Spleen (tissue), 11 donors: ENCODE data around the gene RYR3. TPM values are rescaled to one million over a fixed set of nuclear protein-coding genes. Genes with fewer than 3 reads are reported as not detected.

Experiments used
- DNase-seq: peaks from one replicate; pipeline ENCODE4 v3.0.0-alpha.2; 2020
- H3K27ac ChIP-seq, 8 donors: fragments of 200-600 bp; sonication (generic) in 7 of 8; 1 replicate in 4 of 8; 2 replicates in 4 of 8; pipeline versions ENCODE4 v1.5.0 to v1.8.0; 2016 to 2021; ENCODE audit warnings: inconsistent platforms in 4 of 8, mild to moderate bottlenecking in 4 of 8, moderate library complexity in 1 of 8
- H3K27me3 ChIP-seq, 7 donors: fragments of 200-600 bp; sonication (generic) in 6 of 7; replicated peaks in 1 of 7; 1 replicate in 4 of 7; 2 replicates in 3 of 7; pipeline versions ENCODE4 v1.5.0 to v1.8.0; 2016 to 2021; ENCODE audit warnings: inconsistent platforms in 3 of 7, mild to moderate bottlenecking in 1 of 7
- H3K36me3 ChIP-seq, 6 donors: fragments of 200-600 bp; sonication (generic) in 5 of 6; 1 replicate in 4 of 6; 2 replicates in 2 of 6; pipeline versions ENCODE4 v1.5.0 to v1.8.0; 2016 to 2021; ENCODE audit warnings: inconsistent platforms in 2 of 6
- H3K4me1 ChIP-seq, 6 donors: fragments of 200-600 bp; sonication (generic) in 5 of 6; 1 replicate in 3 of 6; 2 replicates in 3 of 6; pipeline versions ENCODE4 v1.5.0 to v1.8.0; 2016 to 2021; ENCODE audit warnings: inconsistent platforms in 3 of 6
- H3K4me3 ChIP-seq, 8 donors: fragments of 200-600 bp; sonication (generic) in 7 of 8; 1 replicate in 4 of 8; 2 replicates in 4 of 8; pipeline versions ENCODE4 v1.5.0 to v1.8.0; 2016 to 2021; ENCODE audit warnings: inconsistent platforms in 4 of 8, mild to moderate bottlenecking in 4 of 8, moderate library complexity in 2 of 8
- H3K9me3 ChIP-seq, 8 donors: fragments of 200-600 bp; sonication (generic) in 7 of 8; 1 replicate in 4 of 8; 2 replicates in 4 of 8; pipeline versions ENCODE4 v1.5.0 to v1.8.0; 2016 to 2021; ENCODE audit warnings: inconsistent platforms in 4 of 8
- CTCF ChIP-seq, 11 experiments: fragments of 200-600 bp in 7 of 11; fragments of 450-650 bp in 4 of 11; sonication (generic) in 4 of 11; IDR thresholded peaks in 8 of 11; conservative IDR thresholded peaks in 3 of 11; 1 replicate in 7 of 11; 2 replicates in 4 of 11; pipeline versions ENCODE4 v1.4.0 to v1.8.0; 2016 to 2021; ENCODE audit warnings: antibody characterized with exemption in 11 of 11, inconsistent platforms in 4 of 11, mild to moderate bottlenecking in 1 of 11
- POLR2A ChIP-seq, 3 donors: fragments of 450-650 bp; IDR thresholded peaks; one replicate each; pipeline ENCODE4 v1.5.1; 2017; ENCODE audit warnings: antibody characterized with exemption in 3 of 3, mild to moderate bottlenecking in 1 of 3
- POLR2AphosphoS5 ChIP-seq, 3 donors: sonication (generic); formaldehyde crosslinking; IDR thresholded peaks; one replicate each; pipeline ENCODE4 v1.5.1; 2017; ENCODE audit warnings: antibody characterized with exemption in 3 of 3
- WGBS, 5 donors: extraction: QIAGEN DNeasy Blood & Tissue Kit in 3 of 5; methylation state at CpG; one replicate each; pipeline versions ENCODE4 v1.1.5 to v1.1.7; 2013 to 2018; 5-methylcytosine and 5-hydroxymethylcytosine counted together
- intact Hi-C: fragments of 100-400 bp; cut with DNase I; formaldehyde crosslinking; loops from one replicate; pipeline ENCODE4 v1.15.0; 2023; ENCODE audit warnings: low total_unique reads
- polyA plus RNA-seq, 3 donors: library from polyadenylated mRNA; stranded (reverse); fragments of 200-250 nt; gene quantifications; one replicate each; pipeline ENCODE4 v1.2.1, GENCODE V29; 2013
- total RNA-seq, 7 donors: library from RNA; depleted of rRNA in 3 of 7; stranded (reverse); fragments of >200 nt in 3 of 7; fragmentation: NEBNext Ultra II Directional in 4 of 7; extraction: Animal tissue kit (Norgen Biotek cat#: 25700) in 4 of 7; gene quantifications; one replicate each; pipeline versions ENCODE4 v1.1.0 to v1.2.1, GENCODE V29; 2016 to 2021
- donor health status: healthy with polysubstance abuse.
- donor health status: DM: no; HTN: no; CAD: no; lungs with moderate emphysema.
- donor health status: DM: no; HTN: no; CAD: no.
- donor health status: Bipolar disorder and iron deficiency.
- donor health status: healthy.
- donor health status: DM: no; HTN: no; CAD: no.
- donor health status: DM: yes; HTN: yes; CAD: no.

Gene RYR3
- total and polyA plus RNA-seq, 10 donors = 0.11 to 5.9 (median 1.3) TPM

DNA sequence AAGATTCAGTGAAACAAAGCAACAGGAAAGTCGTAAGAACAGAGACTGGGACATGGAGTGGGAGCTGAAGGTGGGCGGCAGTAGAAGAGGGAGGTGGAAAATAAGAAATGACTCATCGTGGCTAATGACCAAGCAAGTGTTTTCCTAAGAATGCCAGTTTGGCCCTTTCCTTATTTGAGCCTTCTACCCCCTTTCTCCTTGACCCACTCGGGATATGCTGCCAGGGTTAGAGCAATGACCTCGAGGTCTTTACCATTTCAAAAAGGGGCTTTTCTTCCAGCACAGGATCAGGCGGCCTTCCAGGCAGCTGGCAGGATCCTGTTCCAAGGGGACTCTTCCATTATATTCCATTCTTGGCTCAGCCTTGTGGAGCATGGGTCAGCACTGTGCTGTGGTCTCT is 241.1 kb downstream of the RYR3 start:
- intact Hi-C loops = no loop called here
- peaks cover 0 to 3% (median 0%) of the 10 kb centered on the region in 8 donors for H3K9me3 ChIP-seq
- 52 to 69% (median 60%) methylated on average over 6 of the region's 6 CpGs for WGBS, 5 donors
- no peaks in the 10 kb centered on the region for H3K27me3 ChIP-seq
- H3K4me1 ChIP-seq = no peaks in the 10 kb centered on the region
- H3K36me3 ChIP-seq = no peaks in the 10 kb centered on the region
- no peak overlapping the region for H3K27ac ChIP-seq
- TF ChIP-seq POLR2A (IDR thresholded peaks at IDR 0.05) (no peak), CTCF (IDR thresholded peaks at IDR 0.05 in 8 of 11, conservative IDR thresholded peaks at IDR 0.05 in 3 of 11) (no peak), POLR2AphosphoS5 (IDR thresholded peaks at IDR 0.05) (no peak)
- no peak overlapping the region for H3K4me3 ChIP-seq
- DNase-seq = no peak

DNA sequence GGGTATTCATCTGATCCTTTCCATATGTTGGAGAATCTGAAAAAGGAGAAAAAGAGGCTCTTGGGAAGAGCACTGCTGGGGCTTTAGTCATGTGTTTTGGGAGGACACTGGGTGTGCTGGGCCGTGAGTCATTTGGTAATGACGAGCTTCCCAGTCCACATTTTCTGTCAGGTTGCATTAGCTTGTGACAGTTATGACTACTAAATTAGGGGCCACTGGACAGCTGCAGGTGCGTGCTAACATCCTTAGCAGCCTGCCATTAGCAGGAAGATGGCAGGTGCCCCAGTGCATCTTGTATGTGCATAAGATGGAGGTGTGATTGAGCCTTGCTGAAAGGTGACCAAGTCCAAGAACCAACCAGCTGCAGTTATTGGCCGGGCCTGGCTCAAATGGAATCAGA is 242.4 kb downstream of the RYR3 start:
- H3K4me3 ChIP-seq = no peak overlapping the region
- TF ChIP-seq POLR2AphosphoS5 (IDR thresholded peaks at IDR 0.05) (no peak), CTCF (IDR thresholded peaks at IDR 0.05 in 8 of 11, conservative IDR thresholded peaks at IDR 0.05 in 3 of 11) (no peak), POLR2A (IDR thresholded peaks at IDR 0.05) (no peak)
- H3K9me3 ChIP-seq = peaks cover 0 to 3% (median 0%) of the 10 kb centered on the region in 8 donors
- H3K4me1 ChIP-seq = no peaks in the 10 kb centered on the region
- no peak overlapping the region for H3K27ac ChIP-seq
- H3K27me3 ChIP-seq = no peaks in the 10 kb centered on the region
- 76 to 92% (median 85%) methylated on average over 4 of the region's 4 CpGs for WGBS, 5 donors
- no peaks in the 10 kb centered on the region for H3K36me3 ChIP-seq
- intact Hi-C loops = no loop called here
- no peak for DNase-seq

DNA sequence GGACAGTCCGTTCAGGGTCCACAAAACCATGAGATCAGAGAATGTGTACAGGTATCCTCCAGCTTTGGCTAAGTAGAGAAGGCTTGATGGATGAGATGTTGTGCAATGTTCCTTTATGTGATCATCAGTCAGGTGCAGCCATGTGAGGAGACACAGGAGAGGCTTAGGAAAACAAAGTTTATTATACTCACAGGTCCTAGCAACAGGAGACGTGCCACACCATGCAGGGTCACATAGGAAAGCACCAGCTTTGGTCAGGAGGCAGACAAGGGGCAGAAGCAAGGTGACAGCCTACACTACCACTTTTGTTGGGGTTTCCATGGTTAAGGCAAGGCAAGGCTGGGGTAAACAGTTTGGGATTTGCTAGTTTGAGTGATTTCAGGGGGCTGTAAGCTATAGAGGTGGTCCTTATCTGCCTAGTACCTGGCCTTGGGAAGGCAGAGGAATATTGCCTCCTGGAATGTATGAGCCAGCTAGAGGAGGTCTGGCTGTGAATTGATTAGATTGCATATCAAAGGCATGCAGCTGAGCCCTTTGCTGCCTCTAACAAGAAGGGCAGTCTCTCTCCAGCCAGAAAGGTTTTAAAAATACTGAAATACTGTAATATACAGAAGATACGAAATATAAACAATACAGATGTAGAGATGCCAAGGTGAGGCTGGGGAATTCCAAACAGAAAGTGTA is 248.6 kb downstream of the RYR3 start:
- Histone ChIP-seq H3K9me3 (no peaks in the 10 kb centered on the region), H3K27me3 (no peaks in the 10 kb centered on the region), H3K36me3 (no peaks in the 10 kb centered on the region), H3K4me3 (no peak overlapping the region), H3K27ac (no peak overlapping the region), H3K4me1 (no peaks in the 10 kb centered on the region)
- 48 to 81% (median 62%) methylated on average over 3 of the region's 3 CpGs for WGBS, 5 donors
- TF ChIP-seq CTCF (IDR thresholded peaks at IDR 0.05 in 8 of 11, conservative IDR thresholded peaks at IDR 0.05 in 3 of 11) (no peak), POLR2AphosphoS5 (IDR thresholded peaks at IDR 0.05) (no peak), POLR2A (IDR thresholded peaks at IDR 0.05) (no peak)
- intact Hi-C loops = no loop called here
- no peak for DNase-seq

DNA sequence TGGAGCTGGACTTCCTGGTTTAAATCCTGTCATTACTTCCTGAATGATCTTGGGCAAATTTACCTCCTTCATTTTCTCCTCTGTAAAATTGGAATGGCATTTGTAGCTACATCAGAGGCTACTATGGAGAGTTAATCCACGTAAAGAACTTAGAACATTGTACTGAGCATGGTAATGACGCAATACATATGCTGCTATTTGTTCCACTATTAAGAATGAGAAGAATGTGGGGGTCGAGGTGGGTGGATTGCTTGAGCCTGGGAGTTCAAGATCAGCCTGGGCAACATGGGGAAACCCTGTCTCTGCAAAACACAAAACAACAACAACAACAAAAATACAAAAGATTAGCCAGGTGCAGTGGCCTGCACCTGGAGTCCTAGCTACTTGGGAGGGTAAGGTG is 250.6 kb downstream of the RYR3 start:
- intact Hi-C loops = no loop called here
- Histone ChIP-seq H3K4me1 (no peaks in the 10 kb centered on the region), H3K27ac (no peak overlapping the region), H3K36me3 (no peaks in the 10 kb centered on the region), H3K27me3 (no peaks in the 10 kb centered on the region), H3K4me3 (no peak overlapping the region), H3K9me3 (peaks cover 0 to 8% (median 0%) of the 10 kb centered on the region in 8 donors)
- 55 to 73% (median 61%) methylated on average over 3 of the region's 3 CpGs for WGBS, 5 donors
- no peak for DNase-seq
- no peak for TF ChIP-seq CTCF (IDR thresholded peaks at IDR 0.05 in 8 of 11, conservative IDR thresholded peaks at IDR 0.05 in 3 of 11)
- TF ChIP-seq POLR2AphosphoS5 (IDR thresholded peaks at IDR 0.05) = no peak
- TF ChIP-seq POLR2A (IDR thresholded peaks at IDR 0.05) = no peak
